H9 (cell line): ENCODE measurements around the gene PRR15. TPM values are rescaled to one million over a fixed set of nuclear protein-coding genes. Genes with fewer than 3 reads are reported as not detected.

Source experiments
- DNase-seq: peaks from one replicate; pipeline ENCODE4 v3.0.0-alpha.2; 2017
- H2AFZ ChIP-seq: one replicate; pipeline ENCODE4 v1.6.1; 2013; ENCODE audit warnings: mild to moderate bottlenecking, low read length, control low read depth, moderate library complexity
- H2AK5ac ChIP-seq: 2 replicates; pipeline ENCODE4 v1.6.1; 2013; ENCODE audit warnings: low read length, control low read depth, mixed read lengths; ENCODE audit not compliant: insufficient read length
- H2BK120ac ChIP-seq: one replicate; pipeline ENCODE4 v1.6.1; 2013; ENCODE audit warnings: low read depth, mild to moderate bottlenecking, low read length, control low read depth, inconsistent platforms; ENCODE audit not compliant: poor library complexity, severe bottlenecking
- H2BK12ac ChIP-seq: 2 replicates; pipeline ENCODE4 v1.6.1; 2013; ENCODE audit warnings: low read length, control low read depth, mixed read lengths, low read depth; ENCODE audit not compliant: insufficient read length
- H2BK15ac ChIP-seq: 2 replicates; pipeline ENCODE4 v1.6.1; 2013; ENCODE audit warnings: low read depth, low read length, control low read depth
- H2BK20ac ChIP-seq: one replicate; pipeline ENCODE4 v1.6.1; 2013; ENCODE audit warnings: low read depth, mild to moderate bottlenecking, low read length, control low read depth, inconsistent platforms; ENCODE audit not compliant: poor library complexity, severe bottlenecking
- H2BK5ac ChIP-seq: 2 replicates; pipeline ENCODE4 v1.6.1; 2013; ENCODE audit warnings: low read length, control low read depth, mixed read lengths; ENCODE audit not compliant: insufficient read length
- H3K14ac ChIP-seq: 2 replicates; pipeline ENCODE4 v1.6.1; 2013; ENCODE audit warnings: low read length, control low read depth; ENCODE audit not compliant: insufficient read depth
- H3K18ac ChIP-seq: 2 replicates; pipeline ENCODE4 v1.6.1; 2013; ENCODE audit warnings: low read depth, mild to moderate bottlenecking, mixed read lengths, low read length, control low read depth; ENCODE audit not compliant: insufficient read length
- H3K23ac ChIP-seq: 2 replicates; pipeline ENCODE4 v1.6.1; 2013; ENCODE audit warnings: low read length, control low read depth, mixed read lengths, low read depth; ENCODE audit not compliant: insufficient read length
- H3K23me2 ChIP-seq: 2 replicates; pipeline ENCODE4 v1.6.1; 2013; ENCODE audit warnings: low read depth, mild to moderate bottlenecking, mixed read lengths, low read length, control low read depth; ENCODE audit not compliant: insufficient read length, poor library complexity, severe bottlenecking
- H3K27ac ChIP-seq: 2 replicates; pipeline ENCODE4 v1.5.1; 2013; ENCODE audit warnings: low read length, control low read depth, mixed read lengths, low read depth; ENCODE audit not compliant: insufficient read length
- H3K27me3 ChIP-seq: 2 replicates; pipeline ENCODE4 v1.6.1; 2013; ENCODE audit warnings: low read length, control low read depth, inconsistent platforms; ENCODE audit not compliant: insufficient read depth
- H3K4ac ChIP-seq: 2 replicates; pipeline ENCODE4 v1.6.1; 2013; ENCODE audit warnings: low read depth, mild to moderate bottlenecking, control low read depth, inconsistent platforms, low read length, moderate library complexity
- H3K4me1 ChIP-seq: 2 replicates; pipeline ENCODE4 v1.6.1; 2013; ENCODE audit warnings: low read length, control low read depth, inconsistent platforms; ENCODE audit not compliant: insufficient read depth
- H3K4me2 ChIP-seq: 2 replicates; pipeline ENCODE4 v1.6.1; 2013; ENCODE audit warnings: low read length, control low read depth, mixed read lengths; ENCODE audit not compliant: insufficient read length, insufficient read depth
- H3K56ac ChIP-seq: 2 replicates; pipeline ENCODE4 v1.6.1; 2013; ENCODE audit warnings: low read depth, mild to moderate bottlenecking, mixed read lengths, low read length, control low read depth; ENCODE audit not compliant: insufficient read length
- H3K79me1 ChIP-seq: 2 replicates; pipeline ENCODE4 v1.6.1; 2013; ENCODE audit warnings: low read depth, mild to moderate bottlenecking, moderate library complexity, low read length, control low read depth, inconsistent platforms; ENCODE audit not compliant: insufficient read depth, poor library complexity, severe bottlenecking
- H3K79me2 ChIP-seq: 2 replicates; pipeline ENCODE4 v1.6.1; 2013; ENCODE audit warnings: low read length, control low read depth, inconsistent platforms; ENCODE audit not compliant: insufficient read depth
- H3K9ac ChIP-seq: 2 replicates; pipeline ENCODE4 v1.6.1; 2013; ENCODE audit warnings: low read length, control low read depth, mixed read lengths; ENCODE audit not compliant: insufficient read length; ENCODE audit errors: extremely low read depth
- H3K9me3 ChIP-seq: one replicate; pipeline ENCODE4 v1.6.1; 2013; ENCODE audit warnings: low read depth, low read length, inconsistent platforms; ENCODE audit not compliant: control insufficient read depth
- H3T11ph ChIP-seq: one replicate; pipeline ENCODE4 v1.6.1; 2013; ENCODE audit warnings: mild to moderate bottlenecking, low read length, control low read depth, inconsistent platforms
- H4K20me1 ChIP-seq: one replicate; pipeline ENCODE4 v1.6.1; 2013; ENCODE audit not compliant: control insufficient read depth, insufficient read length, insufficient read depth
- H4K5ac ChIP-seq: 2 replicates; pipeline ENCODE4 v1.6.1; 2013; ENCODE audit warnings: low read depth, mild to moderate bottlenecking, mixed read lengths, low read length, control low read depth; ENCODE audit not compliant: insufficient read length
- H4K8ac ChIP-seq: replicated peaks from 2 replicates; pipeline ENCODE4 v1.6.1; 2013; ENCODE audit warnings: low read length, control low read depth, mixed read lengths, low read depth; ENCODE audit not compliant: insufficient read length
- H4K91ac ChIP-seq: 2 replicates; pipeline ENCODE4 v1.6.1; 2013; ENCODE audit warnings: low read depth, mild to moderate bottlenecking, moderate library complexity, mixed read lengths, low read length, control low read depth; ENCODE audit not compliant: insufficient read length
- H3K27ac Mint-ChIP-seq, 3 experiments: 2 replicates in 2 of 3; 3 replicates in 1 of 3; pipeline ENCODE4 v1.8.0; 2020 to 2021; ENCODE audit warnings: mixed read lengths in 3 of 3, mild to moderate bottlenecking in 1 of 3, moderate library complexity in 1 of 3
- H3K27me3 Mint-ChIP-seq: 2 replicates; pipeline ENCODE4 v1.8.0; 2021; ENCODE audit warnings: low read depth, mild to moderate bottlenecking, moderate library complexity, mixed read lengths
- H3K36me3 Mint-ChIP-seq, 3 experiments: 2 replicates in 2 of 3; 3 replicates in 1 of 3; pipeline ENCODE4 v1.8.0; 2020 to 2021; ENCODE audit warnings: low read depth in 3 of 3, mixed read lengths in 3 of 3; ENCODE audit not compliant: insufficient read depth in 1 of 3
- H3K4me1 Mint-ChIP-seq, 2 experiments: 2 replicates each; pipeline ENCODE4 v1.8.0; 2020; ENCODE audit warnings: mixed read lengths in 2 of 2
- H3K4me3 Mint-ChIP-seq, 2 experiments: 2 replicates in 1 of 2; 3 replicates in 1 of 2; pipeline ENCODE4 v1.8.0; 2020 to 2021; ENCODE audit warnings: mild to moderate bottlenecking in 2 of 2, mixed read lengths in 2 of 2, moderate library complexity in 1 of 2
- H3K9me3 Mint-ChIP-seq, 2 experiments: 2 replicates in 1 of 2; 3 replicates in 1 of 2; pipeline ENCODE4 v1.8.0; 2020; ENCODE audit warnings: mild to moderate bottlenecking in 2 of 2, mixed read lengths in 2 of 2, moderate library complexity in 1 of 2
- WGBS: extraction: QIAGEN DNeasy Blood & Tissue Kit; methylation state at CpG from one replicate; pipeline ENCODE4 v1.1.7; 2013; ENCODE audit warnings: missing lambda C conversion rate, low lambda C conversion rate, mixed read lengths; ENCODE audit not compliant: insufficient read length; ENCODE audit errors: extremely low coverage; 5-methylcytosine and 5-hydroxymethylcytosine counted together
- total RNA-seq: library from RNA; stranded (reverse); gene quantifications from 2 replicates; pipeline ENCODE4 v1.2.1, GENCODE V29; 2021
- TF ChIP-seq, protein P1 (sequence below): fragments of 200-600 bp; sonication (generic); conservative IDR thresholded peaks from 3 replicates; pipeline ENCODE4 v1.8.0; 2021; ENCODE audit warnings: antibody characterized with exemption, mild to moderate bottlenecking

Gene PRR15
- total RNA-seq, 1 experiment from 2014 or later = 15.1 TPM

DNA sequence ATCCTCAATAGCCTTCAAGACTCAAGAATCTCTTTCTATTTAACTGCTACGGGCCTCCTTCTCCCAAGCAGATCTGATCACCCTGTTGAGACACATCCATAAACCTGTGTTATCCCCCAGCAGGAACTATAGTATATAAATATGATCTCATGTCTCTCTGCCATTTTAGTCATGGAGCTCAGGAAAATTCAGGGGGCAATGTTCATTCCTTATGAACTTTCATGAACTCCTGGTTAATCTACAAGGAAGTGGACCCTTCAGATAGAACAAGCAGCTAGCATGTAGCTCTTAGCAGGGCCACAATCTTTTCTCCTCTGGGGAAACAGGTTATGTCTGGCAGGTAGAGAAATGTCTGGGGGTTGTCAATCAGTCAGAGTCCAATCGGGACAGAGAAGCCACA lies 8.9 kb downstream of the PRR15 start:
- H3K79me1 ChIP-seq = no peaks in the 10 kb centered on the region
- Mint-ChIP-seq H3K4me3 (no peak overlapping the region), H3K27me3 (peaks cover 3% of the 10 kb centered on the region; the same call in 1 of the 2 replicates), H3K27ac (no peak overlapping the region), H3K9me3 (peaks cover 15 to 19% of the 10 kb centered on the region in 2 experiments), H3K36me3 (peaks cover 13 to 14% (median 14%) of the 10 kb centered on the region in 3 experiments), H3K4me1 (peaks cover 28 to 29% of the 10 kb centered on the region in 2 experiments)
- no peak overlapping the region for H3K4ac ChIP-seq
- H3K9me3 ChIP-seq = peaks cover 6% of the 10 kb centered on the region
- no peak overlapping the region for H2AK5ac ChIP-seq
- no peak overlapping the region for H3K9ac ChIP-seq
- H2BK120ac ChIP-seq = no peak overlapping the region
- TF ChIP-seq, protein P1, sequence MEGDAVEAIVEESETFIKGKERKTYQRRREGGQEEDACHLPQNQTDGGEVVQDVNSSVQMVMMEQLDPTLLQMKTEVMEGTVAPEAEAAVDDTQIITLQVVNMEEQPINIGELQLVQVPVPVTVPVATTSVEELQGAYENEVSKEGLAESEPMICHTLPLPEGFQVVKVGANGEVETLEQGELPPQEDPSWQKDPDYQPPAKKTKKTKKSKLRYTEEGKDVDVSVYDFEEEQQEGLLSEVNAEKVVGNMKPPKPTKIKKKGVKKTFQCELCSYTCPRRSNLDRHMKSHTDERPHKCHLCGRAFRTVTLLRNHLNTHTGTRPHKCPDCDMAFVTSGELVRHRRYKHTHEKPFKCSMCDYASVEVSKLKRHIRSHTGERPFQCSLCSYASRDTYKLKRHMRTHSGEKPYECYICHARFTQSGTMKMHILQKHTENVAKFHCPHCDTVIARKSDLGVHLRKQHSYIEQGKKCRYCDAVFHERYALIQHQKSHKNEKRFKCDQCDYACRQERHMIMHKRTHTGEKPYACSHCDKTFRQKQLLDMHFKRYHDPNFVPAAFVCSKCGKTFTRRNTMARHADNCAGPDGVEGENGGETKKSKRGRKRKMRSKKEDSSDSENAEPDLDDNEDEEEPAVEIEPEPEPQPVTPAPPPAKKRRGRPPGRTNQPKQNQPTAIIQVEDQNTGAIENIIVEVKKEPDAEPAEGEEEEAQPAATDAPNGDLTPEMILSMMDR = no peak
- peaks cover 6% of the 10 kb centered on the region; the same call in 1 of the 2 replicates for H3K4me1 ChIP-seq
- WGBS = no CpG with 5 or more reads among the region's 2 CpGs
- H3K23me2 ChIP-seq = no peaks in the 10 kb centered on the region
- H2BK12ac ChIP-seq = no peak overlapping the region
- H3K23ac ChIP-seq = no peak overlapping the region
- H2AFZ ChIP-seq = no peak overlapping the region
- no peak overlapping the region for H4K8ac ChIP-seq
- H4K20me1 ChIP-seq = no peaks in the 10 kb centered on the region
- H3K79me2 ChIP-seq = no peaks in the 10 kb centered on the region
- H3T11ph ChIP-seq = no peak overlapping the region
- no peak overlapping the region for H3K14ac ChIP-seq
- H3K18ac ChIP-seq = no peak overlapping the region
- no peak overlapping the region for H2BK15ac ChIP-seq
- no peak overlapping the region for H4K5ac ChIP-seq
- no peak overlapping the region for H2BK5ac ChIP-seq
- H3K27me3 ChIP-seq = no peaks in the 10 kb centered on the region
- H2BK20ac ChIP-seq = no peak overlapping the region
- H3K56ac ChIP-seq = no peak overlapping the region
- no peak for DNase-seq
- no peak overlapping the region for H3K4me2 ChIP-seq
- no peak overlapping the region for H3K27ac ChIP-seq
- no peak overlapping the region for H4K91ac ChIP-seq
